DND-41 (cell line): ENCODE data around the gene PHF13.

Source experiments
- CTCF ChIP-seq: IDR thresholded peaks from 2 replicates; pipeline ENCODE4 v1.5.1; 2012; ENCODE audit warnings: borderline replicate concordance, low read length, moderate library complexity, mild to moderate bottlenecking; ENCODE audit not compliant: poor library complexity, severe bottlenecking; ENCODE audit errors: extremely low read depth
- EZH2 ChIP-seq: IDR thresholded peaks from 3 replicates; pipeline ENCODE4 v1.6.1; 2012; ENCODE audit warnings: borderline replicate concordance, low read depth, mild to moderate bottlenecking, moderate library complexity, low read length, inconsistent platforms; ENCODE audit not compliant: severe bottlenecking

DNA sequence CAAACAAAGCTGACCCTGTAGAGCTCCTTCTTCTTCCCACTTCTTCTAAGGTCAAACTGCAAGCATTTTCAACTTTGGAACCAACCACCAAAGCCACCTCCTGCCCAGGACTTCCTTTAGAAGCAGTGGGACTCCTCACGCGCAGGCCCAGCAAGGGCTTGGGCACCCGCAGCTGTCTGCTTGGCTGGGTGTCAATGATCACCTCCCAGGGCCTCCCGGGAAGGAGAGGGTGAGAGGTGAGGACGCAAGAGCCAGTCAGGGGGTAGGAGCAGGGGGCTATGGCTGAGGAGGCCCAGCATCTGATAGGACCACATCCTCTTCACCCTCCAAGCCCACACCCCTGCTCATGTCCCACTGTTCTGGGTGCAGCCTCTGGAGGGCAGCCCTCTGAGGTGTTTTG lies 21.1 kb upstream of the PHF13 start:
- no peak for TF ChIP-seq EZH2
- TF ChIP-seq CTCF = no peak
